Endometrium (tissue), 2 donors: ENCODE results near the gene DDX18.

Experiments used
- FAIRE-seq: peaks from 2 replicates; lab custom pipeline; 2012; peaks lifted over from hg19 to GRCh38; lab: Jason Lieb, UNC
- donor health status: control.
- donor health status: control.

DDX18 gene

GRCh38 chr2:117834992-117835391 lies 20.5 kb downstream of the DDX18 start:
- no peak for FAIRE-seq

- FAIRE-seq: peak; percentile 85
Measured at GRCh38 chr2:117835990-117836760, 21.7 kb downstream of the DDX18 start.

- no peak for FAIRE-seq
Measured at GRCh38 chr2:117845304-117845703, 30.8 kb downstream of the DDX18 start.

- no peak for FAIRE-seq
Measured at GRCh38 chr2:117850015-117850414, 35.5 kb downstream of the DDX18 start.

GRCh38 chr2:117850461-117850860 lies 36.0 kb downstream of the DDX18 start:
- FAIRE-seq: no peak

GRCh38 chr2:117851969-117852368 lies 37.5 kb downstream of the DDX18 start:
- no peak for FAIRE-seq

GRCh38 chr2:117853316-117853715 lies 38.8 kb downstream of the DDX18 start:
- FAIRE-seq: no peak

- FAIRE-seq: no peak
Measured at GRCh38 chr2:117853873-117854272, 39.4 kb downstream of the DDX18 start.

GRCh38 chr2:117854610-117855009 lies 40.1 kb downstream of the DDX18 start:
- no peak for FAIRE-seq

GRCh38 chr2:117855886-117856285 lies 41.4 kb downstream of the DDX18 start:
- FAIRE-seq: no peak

GRCh38 chr2:117856415-117857210 lies 42.1 kb downstream of the DDX18 start:
- FAIRE-seq: no peak

GRCh38 chr2:117858336-117858735 lies 43.8 kb downstream of the DDX18 start:
- FAIRE-seq: no peak

- FAIRE-seq: no peak
Measured at GRCh38 chr2:117858892-117859531, 44.5 kb downstream of the DDX18 start.

- no peak for FAIRE-seq
Measured at GRCh38 chr2:117859532-117859911, 45.0 kb downstream of the DDX18 start.

GRCh38 chr2:117859924-117860647 lies 45.6 kb downstream of the DDX18 start:
- no peak for FAIRE-seq

- FAIRE-seq: no peak
Measured at GRCh38 chr2:117862459-117862858, 48.0 kb downstream of the DDX18 start.

GRCh38 chr2:117875786-117876185 lies 61.3 kb downstream of the DDX18 start:
- no peak for FAIRE-seq

GRCh38 chr2:117879003-117879402 lies 64.5 kb downstream of the DDX18 start:
- FAIRE-seq: no peak
